HCT116 (cell line): ENCODE data around the gene RAI1. TPM values are rescaled to one million over a fixed set of nuclear protein-coding genes. Genes with fewer than 3 reads are reported as not detected.

Source experiments
- ATAC-seq: fragments of 200-7000 bp; cut with Tn5 transposase; 2 replicates; pipeline ENCODE4 v1.9.1; 2020; ENCODE audit warnings: mild to moderate bottlenecking, moderate library complexity
- BruUV-seq: library from RNA; stranded (reverse); fragments of 400-500 nt; replicated peaks from 2 replicates; lab custom pipeline; 2021; lab: Mats Ljungman, UMichigan
- CTCF ChIA-PET: fragments of 300-600 bp; sonication (Branson Sonifier 250); formaldehyde crosslinking; loops from one replicate; lab custom pipeline; 2021; ENCODE audit warnings: antibody characterized with exemption; lab: Charles Lee
- POLR2A ChIA-PET: fragments of 300-600, 350-600 bp; sonication (Branson Sonifier 250); formaldehyde crosslinking; loops from one replicate; lab custom pipeline; 2021; ENCODE audit warnings: antibody characterized with exemption; lab: Charles Lee
- RAD21 ChIA-PET, 2 experiments: fragments of 300-600 bp; sonication (Branson Sonifier 250); formaldehyde crosslinking; loops; one replicate each; lab custom pipeline; 2023; ENCODE audit warnings: low total read pairs in 2 of 2; ENCODE audit not compliant: uncharacterized antibody in 2 of 2, unreplicated experiment in 2 of 2, low non-redundant PET in 1 of 2; lab: Charles Lee
- DNase-seq: peaks from one replicate; pipeline ENCODE4 v3.0.0-alpha.2; 2010; ENCODE audit warnings: low read depth, low spot score
- H2AFZ ChIP-seq: fragments of 200-600 bp; shearing (Covaris generic), sonication (generic); 2 replicates; pipeline ENCODE4 v1.6.1; 2017; ENCODE audit warnings: low read depth, mixed run types, mixed read lengths, antibody characterized with exemption, low read length; ENCODE audit not compliant: poor library complexity, severe bottlenecking
- H3K27ac ChIP-seq: 2 replicates; pipeline ENCODE4 v1.5.1; 2012; ENCODE audit warnings: low read depth, low read length
- H3K27me3 ChIP-seq: fragments of 200-600 bp; sonication (generic); 2 replicates; pipeline ENCODE4 v1.6.1; 2016; ENCODE audit warnings: mixed run types, low read length, mixed read lengths; ENCODE audit not compliant: insufficient read depth
- H3K36me3 ChIP-seq, 2 experiments: fragments of 200-500 bp in 1 of 2; fragments of 200-600 bp in 1 of 2; sonication (Bioruptor generic) in 1 of 2; sonication (generic) in 1 of 2; 2 replicates each; pipeline versions ENCODE4 v1.5.1 to v1.6.1; 2014 to 2016; ENCODE audit warnings: low read length in 2 of 2, inconsistent platforms in 1 of 2, mixed read lengths in 1 of 2, mixed run types in 1 of 2; ENCODE audit not compliant: insufficient read depth in 2 of 2, control insufficient read depth in 1 of 2
- H3K4me1 ChIP-seq, 2 experiments: fragments of 200-600 bp in 1 of 2; sonication (generic) in 1 of 2; 2 replicates each; pipeline versions ENCODE4 v1.5.1 to v1.6.1; 2012 to 2017; ENCODE audit warnings: low read length in 2 of 2, inconsistent platforms in 1 of 2, mild to moderate bottlenecking in 1 of 2, mixed read lengths in 1 of 2, mixed run types in 1 of 2, moderate library complexity in 1 of 2; ENCODE audit not compliant: insufficient read depth in 2 of 2, control insufficient read depth in 1 of 2
- H3K4me2 ChIP-seq: fragments of 200-600 bp; sonication (generic); 2 replicates; pipeline ENCODE4 v1.6.1; 2017; ENCODE audit warnings: mixed run types, low read length, mixed read lengths
- H3K4me3 ChIP-seq, 2 experiments: fragments of 200-600 bp in 1 of 2; sonication (generic) in 1 of 2; replicated peaks in 1 of 2; 2 replicates each; pipeline ENCODE4 v1.5.1; 2011 to 2016; ENCODE audit warnings: low read length in 2 of 2, control low read depth in 1 of 2, low read depth in 1 of 2, mild to moderate bottlenecking in 1 of 2, mixed read lengths in 1 of 2, mixed run types in 1 of 2
- H3K79me2 ChIP-seq: fragments of 200-600 bp; sonication (generic); 2 replicates; pipeline ENCODE4 v1.6.1; 2017; ENCODE audit warnings: mild to moderate bottlenecking, mixed run types, low read length, moderate library complexity, mixed read lengths; ENCODE audit not compliant: insufficient read depth
- H3K9ac ChIP-seq: fragments of 200-600 bp; sonication (generic); 2 replicates; pipeline ENCODE4 v1.6.1; 2016; ENCODE audit warnings: low read length, mixed read lengths
- H3K9me2 ChIP-seq: fragments of 200-600 bp; sonication (generic), shearing (Covaris generic); 2 replicates; pipeline ENCODE4 v1.6.1; 2017; ENCODE audit warnings: mixed run types, mild to moderate bottlenecking, moderate library complexity; ENCODE audit not compliant: insufficient read depth
- H3K9me3 ChIP-seq, 2 experiments: fragments of 200-500 bp in 1 of 2; fragments of 200-600 bp in 1 of 2; sonication (Bioruptor generic) in 1 of 2; sonication (generic) in 1 of 2; 2 replicates each; pipeline ENCODE4 v1.6.1; 2014 to 2017; ENCODE audit warnings: low read length in 2 of 2, mixed read lengths in 2 of 2, inconsistent platforms in 1 of 2, low read depth in 1 of 2, mild to moderate bottlenecking in 1 of 2, mixed run types in 1 of 2, moderate library complexity in 1 of 2; ENCODE audit not compliant: control insufficient read depth in 1 of 2, insufficient read depth in 1 of 2
- H4K20me1 ChIP-seq: fragments of 200-600 bp; sonication (generic), shearing (Covaris generic); 2 replicates; pipeline ENCODE4 v1.6.1; 2017; ENCODE audit warnings: mixed run types, mild to moderate bottlenecking, moderate library complexity; ENCODE audit not compliant: insufficient read depth
- CBX3 ChIP-seq: IDR thresholded peaks from 2 replicates; pipeline ENCODE4 v1.6.1; 2012; ENCODE audit warnings: low read depth
- CEBPB ChIP-seq: IDR thresholded peaks from 2 replicates; pipeline ENCODE4 v1.6.1; 2012; ENCODE audit warnings: low read depth
- EGR1 ChIP-seq: IDR thresholded peaks from 2 replicates; pipeline ENCODE4 v1.6.1; 2012; ENCODE audit warnings: low read depth
- EZH2 ChIP-seq: fragments of 200-600 bp; sonication (generic); IDR thresholded peaks from 2 replicates; pipeline ENCODE4 v1.6.1; 2017; ENCODE audit warnings: antibody characterized with exemption, mixed run types
- EZH2phosphoT487 ChIP-seq: fragments of 200-600 bp; IDR thresholded peaks from 2 replicates; pipeline ENCODE4 v1.6.1; 2018; ENCODE audit warnings: antibody characterized with exemption, borderline replicate concordance
- FOSL1 ChIP-seq: IDR thresholded peaks from 2 replicates; pipeline ENCODE4 v1.6.1; 2012; ENCODE audit warnings: low read depth
- JUND ChIP-seq: IDR thresholded peaks from 2 replicates; pipeline ENCODE4 v1.6.1; 2012
- POLR2A ChIP-seq: IDR thresholded peaks from 2 replicates; pipeline ENCODE4 v1.7.0; 2011; ENCODE audit warnings: borderline replicate concordance; ENCODE audit not compliant: insufficient read depth, insufficient read length; ENCODE audit errors: extremely low read depth
- POLR2AphosphoS5 ChIP-seq: IDR thresholded peaks from 2 replicates; pipeline ENCODE4 v1.6.1; 2011; ENCODE audit warnings: mild to moderate bottlenecking, low read depth, low read length, moderate library complexity
- RAD21 ChIP-seq: IDR thresholded peaks from 2 replicates; pipeline ENCODE4 v1.6.1; 2012; ENCODE audit warnings: low read depth, mild to moderate bottlenecking
- SIN3A ChIP-seq: IDR thresholded peaks from 2 replicates; pipeline ENCODE4 v1.6.1; 2012; ENCODE audit warnings: low read depth
- SP1 ChIP-seq: IDR thresholded peaks from 2 replicates; pipeline ENCODE4 v1.6.1; 2012; ENCODE audit warnings: low read depth
- TCF7L2 ChIP-seq: IDR thresholded peaks from 2 replicates; pipeline ENCODE4 v1.7.0; 2011; ENCODE audit warnings: borderline replicate concordance, inconsistent platforms; ENCODE audit not compliant: insufficient read depth, insufficient read length; ENCODE audit errors: extremely low read depth
- ZFX ChIP-seq: fragments of 450-650 bp; IDR thresholded peaks from 2 replicates; pipeline ENCODE4 v1.6.1; 2017
- ZNF274 ChIP-seq: fragments of 200-500 bp; sonication (Bioruptor generic); IDR thresholded peaks from 2 replicates; pipeline ENCODE4 v1.6.1; 2014; ENCODE audit warnings: mild to moderate bottlenecking, low read depth, low read length, inconsistent platforms
- intact Hi-C: fragments of 100-400 bp; cut with micrococcal nuclease; formaldehyde crosslinking; loops from 2 replicates; pipeline ENCODE4 v1.10.0; 2022
- total RNA-seq: library from RNA; stranded (reverse); gene quantifications from one replicate; pipeline ENCODE4 v1.2.1, GENCODE V29; 2021; ENCODE audit not compliant: unreplicated experiment
- TF ChIP-seq, protein P1 (sequence below): IDR thresholded peaks from 2 replicates; pipeline ENCODE4 v1.6.1; 2011; ENCODE audit warnings: mild to moderate bottlenecking, low read length, moderate library complexity; ENCODE audit not compliant: insufficient replicate concordance; ENCODE audit errors: extremely low read depth
- TF ChIP-seq, protein P2 (sequence below), 3 experiments: fragments of 200-600 bp in 1 of 3; sonication (generic) in 1 of 3; IDR thresholded peaks in 2 of 3; conservative IDR thresholded peaks in 1 of 3; 2 replicates each; pipeline ENCODE4 v1.5.1; 2012 to 2017; ENCODE audit warnings: low read depth in 2 of 3, low read length in 2 of 3, antibody characterized with exemption in 1 of 3, borderline replicate concordance in 1 of 3, control low read depth in 1 of 3, mild to moderate bottlenecking in 1 of 3, mixed read lengths in 1 of 3, mixed run types in 1 of 3, moderate library complexity in 1 of 3; ENCODE audit not compliant: insufficient read depth in 1 of 3
- TF ChIP-seq, protein P3 (sequence below): IDR thresholded peaks from 2 replicates; pipeline ENCODE4 v1.6.1; 2012; ENCODE audit warnings: low read depth
- TF ChIP-seq, protein P4 (sequence below): IDR thresholded peaks from 2 replicates; pipeline ENCODE4 v1.6.1; 2012
- TF ChIP-seq, protein P5 (sequence below): IDR thresholded peaks from 2 replicates; pipeline ENCODE4 v1.6.1; 2012

RAI1 gene
- total RNA-seq, 1 experiment from 2014 or later = 38.5 TPM

DNA sequence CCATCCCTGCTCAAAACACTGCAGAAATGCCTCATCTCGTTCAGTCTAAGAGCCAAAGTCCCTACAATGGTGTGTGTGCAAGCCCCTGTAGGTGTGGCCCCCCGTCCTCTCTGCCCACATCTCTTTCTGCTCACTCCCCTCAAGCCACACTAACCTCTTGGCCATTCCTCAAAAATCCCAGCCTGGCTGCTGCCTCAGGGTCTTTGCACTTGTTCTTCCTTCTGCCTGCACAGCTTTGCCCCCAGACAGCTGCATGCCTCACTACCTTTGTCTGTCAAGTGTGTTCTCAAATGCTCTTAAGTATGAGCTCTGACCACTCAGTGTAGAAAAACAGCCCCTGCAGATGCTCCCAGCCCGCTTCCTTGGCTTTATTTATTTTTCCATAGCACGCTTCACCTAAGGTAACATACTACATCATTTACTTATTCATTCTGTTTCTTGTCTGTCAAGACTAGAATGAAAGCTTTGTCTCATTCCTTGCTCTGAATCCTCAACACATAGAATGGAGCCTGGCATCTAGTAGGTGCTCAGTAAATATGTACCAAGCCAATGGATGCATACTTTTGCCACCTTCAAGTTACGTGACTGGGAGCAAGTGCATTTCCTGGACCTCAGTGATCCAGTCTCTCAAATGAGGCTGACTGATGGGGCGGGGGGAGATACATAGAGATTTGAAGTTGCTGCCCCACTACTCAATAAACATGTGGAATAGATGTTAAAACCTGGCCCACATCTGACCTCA is 38.1 kb downstream of the RAI1 start:
- no peak overlapping the region for H3K4me2 ChIP-seq
- no peak for ATAC-seq
- TF ChIP-seq, protein P1, sequence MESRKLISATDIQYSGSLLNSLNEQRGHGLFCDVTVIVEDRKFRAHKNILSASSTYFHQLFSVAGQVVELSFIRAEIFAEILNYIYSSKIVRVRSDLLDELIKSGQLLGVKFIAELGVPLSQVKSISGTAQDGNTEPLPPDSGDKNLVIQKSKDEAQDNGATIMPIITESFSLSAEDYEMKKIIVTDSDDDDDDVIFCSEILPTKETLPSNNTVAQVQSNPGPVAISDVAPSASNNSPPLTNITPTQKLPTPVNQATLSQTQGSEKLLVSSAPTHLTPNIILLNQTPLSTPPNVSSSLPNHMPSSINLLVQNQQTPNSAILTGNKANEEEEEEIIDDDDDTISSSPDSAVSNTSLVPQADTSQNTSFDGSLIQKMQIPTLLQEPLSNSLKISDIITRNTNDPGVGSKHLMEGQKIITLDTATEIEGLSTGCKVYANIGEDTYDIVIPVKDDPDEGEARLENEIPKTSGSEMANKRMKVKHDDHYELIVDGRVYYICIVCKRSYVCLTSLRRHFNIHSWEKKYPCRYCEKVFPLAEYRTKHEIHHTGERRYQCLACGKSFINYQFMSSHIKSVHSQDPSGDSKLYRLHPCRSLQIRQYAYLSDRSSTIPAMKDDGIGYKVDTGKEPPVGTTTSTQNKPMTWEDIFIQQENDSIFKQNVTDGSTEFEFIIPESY = no peak
- no peak for TF ChIP-seq RAD21
- TF ChIP-seq TCF7L2 = no peak
- no peak for TF ChIP-seq SP1
- TF ChIP-seq ZNF274 = no peak
- TF ChIP-seq EGR1 = no peak
- TF ChIP-seq, protein P2, sequence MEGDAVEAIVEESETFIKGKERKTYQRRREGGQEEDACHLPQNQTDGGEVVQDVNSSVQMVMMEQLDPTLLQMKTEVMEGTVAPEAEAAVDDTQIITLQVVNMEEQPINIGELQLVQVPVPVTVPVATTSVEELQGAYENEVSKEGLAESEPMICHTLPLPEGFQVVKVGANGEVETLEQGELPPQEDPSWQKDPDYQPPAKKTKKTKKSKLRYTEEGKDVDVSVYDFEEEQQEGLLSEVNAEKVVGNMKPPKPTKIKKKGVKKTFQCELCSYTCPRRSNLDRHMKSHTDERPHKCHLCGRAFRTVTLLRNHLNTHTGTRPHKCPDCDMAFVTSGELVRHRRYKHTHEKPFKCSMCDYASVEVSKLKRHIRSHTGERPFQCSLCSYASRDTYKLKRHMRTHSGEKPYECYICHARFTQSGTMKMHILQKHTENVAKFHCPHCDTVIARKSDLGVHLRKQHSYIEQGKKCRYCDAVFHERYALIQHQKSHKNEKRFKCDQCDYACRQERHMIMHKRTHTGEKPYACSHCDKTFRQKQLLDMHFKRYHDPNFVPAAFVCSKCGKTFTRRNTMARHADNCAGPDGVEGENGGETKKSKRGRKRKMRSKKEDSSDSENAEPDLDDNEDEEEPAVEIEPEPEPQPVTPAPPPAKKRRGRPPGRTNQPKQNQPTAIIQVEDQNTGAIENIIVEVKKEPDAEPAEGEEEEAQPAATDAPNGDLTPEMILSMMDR (IDR thresholded peaks at IDR 0.05 in 2 of 3, conservative IDR thresholded peaks at IDR 0.05 in 1 of 3; ENCODE audit: borderline replicate concordance in 1 of 3, insufficient read depth in 1 of 3, low read depth in 2 of 3, low read length in 2 of 3) = no peak
- TF ChIP-seq EZH2phosphoT487 = no peak
- no peak for TF ChIP-seq JUND
- TF ChIP-seq ZFX = no peak
- TF ChIP-seq POLR2A = no peak
- TF ChIP-seq CBX3 = no peak
- TF ChIP-seq, protein P3, sequence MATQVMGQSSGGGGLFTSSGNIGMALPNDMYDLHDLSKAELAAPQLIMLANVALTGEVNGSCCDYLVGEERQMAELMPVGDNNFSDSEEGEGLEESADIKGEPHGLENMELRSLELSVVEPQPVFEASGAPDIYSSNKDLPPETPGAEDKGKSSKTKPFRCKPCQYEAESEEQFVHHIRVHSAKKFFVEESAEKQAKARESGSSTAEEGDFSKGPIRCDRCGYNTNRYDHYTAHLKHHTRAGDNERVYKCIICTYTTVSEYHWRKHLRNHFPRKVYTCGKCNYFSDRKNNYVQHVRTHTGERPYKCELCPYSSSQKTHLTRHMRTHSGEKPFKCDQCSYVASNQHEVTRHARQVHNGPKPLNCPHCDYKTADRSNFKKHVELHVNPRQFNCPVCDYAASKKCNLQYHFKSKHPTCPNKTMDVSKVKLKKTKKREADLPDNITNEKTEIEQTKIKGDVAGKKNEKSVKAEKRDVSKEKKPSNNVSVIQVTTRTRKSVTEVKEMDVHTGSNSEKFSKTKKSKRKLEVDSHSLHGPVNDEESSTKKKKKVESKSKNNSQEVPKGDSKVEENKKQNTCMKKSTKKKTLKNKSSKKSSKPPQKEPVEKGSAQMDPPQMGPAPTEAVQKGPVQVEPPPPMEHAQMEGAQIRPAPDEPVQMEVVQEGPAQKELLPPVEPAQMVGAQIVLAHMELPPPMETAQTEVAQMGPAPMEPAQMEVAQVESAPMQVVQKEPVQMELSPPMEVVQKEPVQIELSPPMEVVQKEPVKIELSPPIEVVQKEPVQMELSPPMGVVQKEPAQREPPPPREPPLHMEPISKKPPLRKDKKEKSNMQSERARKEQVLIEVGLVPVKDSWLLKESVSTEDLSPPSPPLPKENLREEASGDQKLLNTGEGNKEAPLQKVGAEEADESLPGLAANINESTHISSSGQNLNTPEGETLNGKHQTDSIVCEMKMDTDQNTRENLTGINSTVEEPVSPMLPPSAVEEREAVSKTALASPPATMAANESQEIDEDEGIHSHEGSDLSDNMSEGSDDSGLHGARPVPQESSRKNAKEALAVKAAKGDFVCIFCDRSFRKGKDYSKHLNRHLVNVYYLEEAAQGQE = no peak
- TF ChIP-seq, protein P4, sequence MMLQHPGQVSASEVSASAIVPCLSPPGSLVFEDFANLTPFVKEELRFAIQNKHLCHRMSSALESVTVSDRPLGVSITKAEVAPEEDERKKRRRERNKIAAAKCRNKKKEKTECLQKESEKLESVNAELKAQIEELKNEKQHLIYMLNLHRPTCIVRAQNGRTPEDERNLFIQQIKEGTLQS = no peak
- TF ChIP-seq FOSL1 = no peak
- TF ChIP-seq POLR2AphosphoS5 = no peak
- TF ChIP-seq, protein P5, sequence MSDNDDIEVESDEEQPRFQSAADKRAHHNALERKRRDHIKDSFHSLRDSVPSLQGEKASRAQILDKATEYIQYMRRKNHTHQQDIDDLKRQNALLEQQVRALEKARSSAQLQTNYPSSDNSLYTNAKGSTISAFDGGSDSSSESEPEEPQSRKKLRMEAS = no peak
- TF ChIP-seq EZH2 = no peak
- TF ChIP-seq SIN3A = no peak
- no peak for TF ChIP-seq CEBPB
- H3K27me3 ChIP-seq = no peaks in the 10 kb centered on the region
- peaks cover 61% of the 10 kb centered on the region for H3K79me2 ChIP-seq
- no peak overlapping the region for H3K27ac ChIP-seq
- CTCF ChIA-PET = no interaction called here
- intact Hi-C loops = no loop called here
- BruUV-seq = no TSS peak
- H3K9me3 ChIP-seq = no peaks in the 10 kb centered on the region
- H2AFZ ChIP-seq = no peak overlapping the region
- no peak for DNase-seq
- H3K36me3 ChIP-seq = no peaks in the 10 kb centered on the region
- H3K9me2 ChIP-seq = no peaks in the 10 kb centered on the region
- no peak overlapping the region for H3K9ac ChIP-seq
- 0 out of 2 replicates have a peak, but pooled peaks cover 4% of the 10 kb centered on the region for H4K20me1 ChIP-seq
- H3K4me1 ChIP-seq = peaks cover 0 to 19% of the 10 kb centered on the region in 2 experiments; a peak in 1 of 4 replicates
- RAD21 ChIA-PET = no interaction called here
- no peak overlapping the region for H3K4me3 ChIP-seq
- POLR2A ChIA-PET = no interaction called here
